ENCODE measurements around the gene BSG. TPM values are rescaled to one million over a fixed set of nuclear protein-coding genes. Genes with fewer than 3 reads are reported as not detected.

The BSG gene
- total and polyA plus RNA-seq, 4 donors, result 80.4 to 367 (median 149) TPM

GRCh38 chr19:593505-593904, 21.1 kb downstream of the BSG start:
- no peak for TF ChIP-seq TAF1 (conservative IDR thresholded peaks at IDR 0.05)
- no peak for TF ChIP-seq RAD21 (IDR thresholded peaks at IDR 0.05)
- no peak for TF ChIP-seq JUND (IDR thresholded peaks at IDR 0.05)
- no peak for TF ChIP-seq HNF4A (conservative IDR thresholded peaks at IDR 0.05)
- TF ChIP-seq YY1 (IDR thresholded peaks at IDR 0.05), result no peak
- TF ChIP-seq ATF3 (IDR thresholded peaks at IDR 0.05), result no peak
- no peak for TF ChIP-seq CTCF (IDR thresholded peaks at IDR 0.05; ENCODE audit: low read depth, low read length, missing input control)
- TF ChIP-seq GABPA (IDR thresholded peaks at IDR 0.05 in 1 of 2, conservative IDR thresholded peaks at IDR 0.05 in 1 of 2), result no peak
- Histone ChIP-seq H3K4me1 (ENCODE audit: control insufficient read depth in 4 of 4, insufficient read depth in 4 of 4, low read length in 3 of 4) (peaks cover 0 to 4% (median 2%) of the 10 kb centered on the region in 4 donors), H3K4me3 (ENCODE audit: low read depth in 1 of 3, low read length in 3 of 3) (no peak overlapping the region), H3K9ac (ENCODE audit: low read depth in 1 of 2, low read length in 2 of 2) (no peak overlapping the region), H3K9me3 (ENCODE audit: control insufficient read depth in 4 of 4, low read length in 3 of 4) (no peaks in the 10 kb centered on the region), H3K27me3 (ENCODE audit: control insufficient read depth in 4 of 4, insufficient read depth in 4 of 4, low read length in 3 of 4) (peaks cover 0 to 15% (median 2%) of the 10 kb centered on the region in 4 donors), H3K36me3 (ENCODE audit: control insufficient read depth in 4 of 4, insufficient read depth in 3 of 4, low read depth in 1 of 4, low read length in 3 of 4) (no peaks in the 10 kb centered on the region), H3K27ac (ENCODE audit: low read depth in 1 of 2, low read length in 2 of 2) (no peak overlapping the region)
- DNase-seq (ENCODE audit: low spot score), result no peak
- 62% methylated on average over 9 of the region's 9 CpGs for WGBS

- no peaks in the 10 kb centered on the region for H3K36me3 ChIP-seq (ENCODE audit: control insufficient read depth in 4 of 4, insufficient read depth in 3 of 4, low read depth in 1 of 4, low read length in 3 of 4)
- H3K27me3 ChIP-seq (ENCODE audit: control insufficient read depth in 4 of 4, insufficient read depth in 4 of 4, low read length in 3 of 4), result peaks cover 0 to 15% (median 0%) of the 10 kb centered on the region in 4 donors
- WGBS, result 74% methylated on average over 24 of the region's 24 CpGs
- peaks cover 0 to 2% (median under 1%) of the 10 kb centered on the region in 4 donors for H3K4me1 ChIP-seq (ENCODE audit: control insufficient read depth in 4 of 4, insufficient read depth in 4 of 4, low read length in 3 of 4)
- DNase-seq (ENCODE audit: low spot score), result no peak
- H3K9ac ChIP-seq (ENCODE audit: low read depth in 1 of 2, low read length in 2 of 2), result no peak overlapping the region
- TF ChIP-seq RAD21 (IDR thresholded peaks at IDR 0.05), result no peak
- no peak for TF ChIP-seq FOXA1 (IDR thresholded peaks at IDR 0.05)
- TF ChIP-seq JUND (IDR thresholded peaks at IDR 0.05), result no peak
- no peak for TF ChIP-seq HNF4A (conservative IDR thresholded peaks at IDR 0.05)
- TF ChIP-seq EGR1 (IDR thresholded peaks at IDR 0.05; ENCODE audit: low read depth in 2 of 2), result no peak
- H3K4me3 ChIP-seq (ENCODE audit: low read depth in 1 of 3, low read length in 3 of 3), result no peak overlapping the region
- no peaks in the 10 kb centered on the region for H3K9me3 ChIP-seq (ENCODE audit: control insufficient read depth in 4 of 4, low read length in 3 of 4)
- no peak overlapping the region for H3K27ac ChIP-seq (ENCODE audit: low read depth in 1 of 2, low read length in 2 of 2)
Measured at GRCh38 chr19:594265-594870, 22.0 kb downstream of the BSG start.

GRCh38 chr19:595326-596262, 23.2 kb downstream of the BSG start:
- no peak overlapping the region for H3K27ac ChIP-seq (ENCODE audit: low read depth in 1 of 2, low read length in 2 of 2)
- 81% methylated on average over 42 of the region's 42 CpGs for WGBS
- H3K27me3 ChIP-seq (ENCODE audit: control insufficient read depth in 4 of 4, insufficient read depth in 4 of 4, low read length in 3 of 4), result peaks cover 0 to 11% (median 0%) of the 10 kb centered on the region in 4 donors
- H3K36me3 ChIP-seq (ENCODE audit: control insufficient read depth in 4 of 4, insufficient read depth in 3 of 4, low read depth in 1 of 4, low read length in 3 of 4), result no peaks in the 10 kb centered on the region
- H3K4me1 ChIP-seq (ENCODE audit: control insufficient read depth in 4 of 4, insufficient read depth in 4 of 4, low read length in 3 of 4), result no peaks in the 10 kb centered on the region
- H3K4me3 ChIP-seq (ENCODE audit: low read depth in 1 of 3, low read length in 3 of 3), result no peak overlapping the region
- no peaks in the 10 kb centered on the region for H3K9me3 ChIP-seq (ENCODE audit: control insufficient read depth in 4 of 4, low read length in 3 of 4)
- no peak overlapping the region for H3K9ac ChIP-seq (ENCODE audit: low read depth in 1 of 2, low read length in 2 of 2)
- DNase-seq (ENCODE audit: low spot score), result no peak
- TF ChIP-seq ATF3 (IDR thresholded peaks at IDR 0.05), result no peak
- TF ChIP-seq JUND (IDR thresholded peaks at IDR 0.05), result no peak
- TF ChIP-seq GABPA (IDR thresholded peaks at IDR 0.05 in 1 of 2, conservative IDR thresholded peaks at IDR 0.05 in 1 of 2), result no peak
- no peak for TF ChIP-seq CTCF (IDR thresholded peaks at IDR 0.05; ENCODE audit: low read depth, low read length, missing input control)
- no peak for TF ChIP-seq TAF1 (conservative IDR thresholded peaks at IDR 0.05)
- no peak for TF ChIP-seq RAD21 (IDR thresholded peaks at IDR 0.05)
- TF ChIP-seq ZBTB33 (IDR thresholded peaks at IDR 0.05), result no peak
- TF ChIP-seq RXRA (IDR thresholded peaks at IDR 0.05), result no peak
- TF ChIP-seq HNF4G (IDR thresholded peaks at IDR 0.05), result no peak
